Amniotic stem cell (primary cell): ENCODE results near the gene USP9X.
"Not testable (repeated sequence)": the region's sequence is repeated elsewhere in the genome, so short reads cannot be mapped to it uniquely, and the experiment has no call there.

Source experiments
- DNase-seq: peaks from one replicate; lab custom pipeline; 2025; lab: John Stamatoyannopoulos, UW

Gene USP9X

DNA sequence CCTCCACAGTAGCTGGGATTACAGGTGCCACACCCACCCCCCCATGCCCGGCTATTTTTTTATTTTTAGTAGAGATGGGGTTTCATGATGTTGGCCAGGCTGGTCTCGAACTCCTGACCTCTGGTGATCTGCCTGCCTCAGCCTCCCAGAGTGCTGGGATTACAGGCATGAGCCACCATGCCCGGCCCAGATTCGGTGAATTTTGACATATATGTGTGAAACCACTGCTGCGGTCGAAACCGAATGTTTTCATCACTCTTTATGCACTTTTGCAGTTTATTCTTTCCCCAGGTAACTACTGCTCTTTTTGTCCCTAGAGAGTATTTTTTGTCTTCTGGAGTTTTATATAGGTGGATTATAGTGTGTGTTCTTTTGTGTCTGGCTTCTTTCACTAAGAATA lies 101.7 kb downstream of the USP9X start:
- not testable (repeated sequence) for DNase-seq

- no peak for DNase-seq
Measured at GRCh38 chrX:41189156-41189555, 103.9 kb downstream of the USP9X start.

GRCh38 chrX:41192880-41193279 lies 107.6 kb downstream of the USP9X start:
- DNase-seq = no peak

GRCh38 chrX:41198410-41198809 lies 113.2 kb downstream of the USP9X start:
- no peak for DNase-seq

- no peak for DNase-seq
Measured at GRCh38 chrX:41200785-41201184, 115.5 kb downstream of the USP9X start.

DNA sequence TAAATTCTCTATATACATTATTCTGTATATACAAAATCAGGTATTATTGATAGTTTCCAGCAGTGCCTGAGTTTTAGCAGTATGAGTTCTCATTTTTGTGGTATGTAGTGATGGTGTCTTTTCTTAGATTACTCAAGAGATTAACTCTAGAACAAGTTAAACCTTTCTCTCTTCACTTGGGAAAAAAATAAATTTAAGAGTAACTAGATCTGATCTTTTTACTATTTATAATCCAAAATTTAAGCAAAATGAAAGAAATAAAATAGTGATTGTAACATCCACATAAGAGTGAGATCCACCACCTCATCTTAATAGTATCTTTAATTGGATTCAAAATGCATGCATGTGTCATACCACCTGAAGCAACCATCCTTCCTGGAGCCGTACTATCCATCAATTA lies 124.6 kb downstream of the USP9X start:
- no peak for DNase-seq

DNA sequence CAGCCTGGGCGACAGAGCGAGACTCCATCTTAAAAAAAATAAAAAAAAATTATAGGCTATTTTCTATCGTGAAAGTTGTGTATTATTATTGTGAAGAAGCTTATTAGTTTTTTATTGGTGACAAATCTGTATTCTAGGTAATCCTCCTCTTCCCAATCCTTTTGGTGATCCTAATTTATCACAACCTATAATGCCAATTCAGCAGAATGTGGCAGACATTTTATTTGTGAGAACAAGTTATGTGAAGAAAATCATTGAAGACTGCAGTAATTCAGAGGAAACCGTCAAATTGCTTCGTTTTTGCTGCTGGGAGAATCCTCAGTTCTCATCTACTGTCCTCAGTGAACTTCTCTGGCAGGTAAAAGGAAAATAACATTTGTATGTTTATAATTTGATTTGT lies 139.4 kb downstream of the USP9X start:
- no peak for DNase-seq

- DNase-seq = no peak
Measured at GRCh38 chrX:41233988-41234387, 148.7 kb downstream of the USP9X start.

- not testable (repeated sequence) for DNase-seq
Measured at GRCh38 chrX:41234471-41234870, 149.2 kb downstream of the USP9X start.

- DNase-seq = no peak
Measured at GRCh38 chrX:41234962-41235361, 149.7 kb downstream of the USP9X start.

DNA sequence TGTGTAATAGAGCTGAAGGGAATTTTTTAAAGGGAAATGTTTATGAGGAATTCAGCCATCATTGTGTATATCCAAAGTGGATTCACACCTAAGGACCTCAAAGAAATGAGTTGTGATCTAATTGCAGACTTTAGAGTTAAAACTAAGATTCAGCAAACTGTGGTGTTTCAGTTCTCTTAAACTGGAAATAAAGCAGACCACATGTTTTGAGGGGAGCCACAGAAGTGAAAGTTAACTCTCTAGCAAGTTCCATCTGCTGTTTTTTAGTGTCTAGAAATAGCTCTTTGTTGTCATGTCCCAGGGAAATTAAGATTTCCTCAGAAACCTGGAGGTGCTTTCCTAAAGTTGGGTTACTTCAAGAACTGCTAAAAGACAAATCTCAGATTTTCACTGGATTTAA lies 151.4 kb downstream of the USP9X start:
- no peak for DNase-seq

DNA sequence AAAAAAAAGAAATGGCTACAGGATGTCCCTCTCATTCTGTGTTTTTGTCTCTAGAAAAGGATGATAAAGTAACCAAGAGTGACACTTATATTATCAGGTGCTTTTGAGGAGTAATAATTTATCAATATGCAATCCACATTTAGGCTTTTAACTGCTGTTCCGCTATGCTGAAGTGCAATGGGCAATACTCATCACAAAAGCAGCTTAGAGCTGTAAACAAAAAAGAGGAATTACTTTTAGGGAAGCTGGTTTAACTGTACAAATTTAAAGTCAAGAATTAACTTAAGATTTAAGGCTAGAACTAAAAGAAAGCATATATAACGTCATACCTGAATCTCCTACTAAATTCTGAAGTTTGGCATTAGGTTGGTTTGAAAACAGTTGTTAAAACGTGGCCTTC lies 155.3 kb downstream of the USP9X start:
- no peak for DNase-seq

DNA sequence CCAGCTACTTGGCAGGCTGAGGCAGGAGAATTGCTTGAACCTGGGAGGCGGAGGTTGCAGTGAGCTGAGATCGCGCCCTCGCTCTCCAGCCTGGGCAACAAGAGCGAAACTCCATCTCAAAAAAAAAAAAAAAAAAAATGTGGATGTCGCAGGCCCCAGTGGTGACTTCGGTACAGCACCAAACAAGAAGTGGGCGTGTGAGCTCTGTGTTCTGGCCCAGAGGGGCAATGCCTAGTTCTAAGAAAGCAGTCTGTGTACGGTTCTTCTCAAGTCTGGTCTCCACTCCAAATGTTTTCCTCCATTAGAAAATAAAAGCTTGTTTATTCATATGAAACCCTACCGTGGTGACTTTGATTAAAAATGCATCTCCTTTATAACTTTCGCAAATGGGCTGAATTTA lies 156.7 kb downstream of the USP9X start:
- DNase-seq = no peak

GRCh38 chrX:41245641-41246040 lies 160.4 kb downstream of the USP9X start:
- no peak for DNase-seq

DNA sequence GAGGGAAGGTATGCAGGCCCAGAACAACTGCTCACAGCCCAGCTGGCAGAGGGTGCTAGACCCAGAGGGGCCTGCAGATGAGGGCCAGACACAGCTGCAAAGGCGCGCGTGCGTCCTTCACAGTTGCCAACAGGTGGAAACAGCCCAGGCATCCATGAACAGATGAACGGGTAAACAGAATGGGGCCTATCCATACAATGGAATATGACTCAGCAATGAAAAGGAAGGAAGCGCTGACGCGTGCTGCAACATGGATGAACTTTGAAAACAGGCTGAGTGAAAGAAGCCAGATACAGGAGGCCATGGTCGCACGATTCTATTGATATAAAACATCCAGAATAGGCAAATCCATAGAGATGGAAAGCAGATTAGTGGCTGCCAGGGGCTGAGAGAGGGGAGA lies 165.6 kb downstream of the USP9X start:
- DNase-seq = no peak

DNA sequence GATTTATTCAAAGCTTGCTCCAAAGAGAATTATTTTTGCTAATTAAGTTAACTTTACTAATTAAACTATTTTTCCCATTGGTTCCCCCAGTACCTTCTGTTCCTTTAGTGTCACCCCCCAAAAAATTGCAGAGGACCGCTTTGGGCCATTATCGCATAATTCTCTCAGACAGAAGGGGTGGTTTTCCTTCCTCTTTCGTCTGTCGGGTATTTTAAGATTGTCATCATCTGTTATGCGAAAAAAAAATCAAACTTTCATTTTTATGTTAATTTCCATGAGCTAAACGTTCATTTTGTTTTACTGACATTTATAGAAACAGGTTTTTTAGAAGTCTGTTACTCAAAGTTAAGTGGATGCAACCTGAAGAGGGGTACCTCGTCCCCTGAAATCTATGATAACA lies 172.6 kb downstream of the USP9X start:
- no peak for DNase-seq

DNA sequence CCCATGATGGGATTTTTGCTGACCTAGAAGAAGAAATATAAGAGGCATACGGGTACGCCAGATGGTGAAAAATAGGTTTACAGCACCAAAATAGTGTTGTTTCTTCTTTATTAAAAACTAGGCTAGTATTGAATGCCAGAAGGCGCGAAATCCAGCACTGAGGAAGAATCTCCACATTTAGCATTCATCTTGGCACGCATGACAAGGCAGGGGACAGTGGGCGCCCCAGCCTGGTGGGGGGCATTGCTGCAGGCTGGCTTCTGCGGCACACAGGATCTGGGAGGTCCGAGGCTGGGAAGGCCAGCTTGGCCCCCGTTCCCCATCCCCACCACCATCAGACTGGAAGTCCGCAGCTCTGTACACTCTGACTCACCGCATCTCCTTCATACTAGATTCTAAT lies 173.0 kb downstream of the USP9X start:
- no peak for DNase-seq

DNA sequence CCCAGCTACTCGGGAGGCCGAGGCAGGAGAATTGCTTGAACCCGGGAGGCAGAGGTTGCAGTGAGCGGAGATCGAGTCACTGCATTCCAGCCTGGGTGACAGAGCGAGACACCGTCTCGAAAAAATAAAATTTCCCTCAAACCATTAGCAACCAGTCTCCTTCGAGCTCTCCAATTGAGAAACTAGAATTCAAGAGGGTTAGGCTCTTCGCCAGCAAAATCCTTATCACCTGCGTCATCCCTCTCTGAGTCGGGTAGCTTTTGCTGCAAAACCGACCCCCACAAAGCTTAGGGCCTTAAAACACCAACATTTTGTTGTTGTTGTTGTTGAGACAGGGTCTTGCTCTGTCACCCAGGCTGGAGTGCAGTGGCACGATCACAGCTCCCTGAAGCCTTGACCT lies 173.6 kb downstream of the USP9X start:
- no peak for DNase-seq

DNA sequence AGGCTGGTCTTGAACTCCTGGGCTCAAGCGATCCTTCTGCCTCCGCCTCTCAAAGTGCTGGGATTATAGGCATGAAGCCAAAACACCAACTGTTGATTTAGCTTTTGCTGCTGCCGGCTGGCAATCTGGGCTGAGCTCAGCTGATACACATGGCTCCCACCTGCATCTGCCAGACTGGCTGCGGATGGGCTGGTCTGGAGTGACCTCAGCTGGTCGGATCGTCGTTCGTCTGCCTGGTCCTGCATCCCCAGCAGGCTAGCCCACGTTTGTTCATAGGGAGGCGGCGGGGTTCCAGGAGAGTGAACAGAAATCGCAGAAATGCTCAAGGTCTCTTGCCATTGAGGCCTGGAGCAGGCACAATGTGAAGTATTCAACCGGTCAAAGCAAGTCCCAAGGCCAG lies 174.3 kb downstream of the USP9X start:
- DNase-seq = no peak

GRCh38 chrX:41265615-41266014 lies 180.4 kb downstream of the USP9X start:
- no peak for DNase-seq

DNA sequence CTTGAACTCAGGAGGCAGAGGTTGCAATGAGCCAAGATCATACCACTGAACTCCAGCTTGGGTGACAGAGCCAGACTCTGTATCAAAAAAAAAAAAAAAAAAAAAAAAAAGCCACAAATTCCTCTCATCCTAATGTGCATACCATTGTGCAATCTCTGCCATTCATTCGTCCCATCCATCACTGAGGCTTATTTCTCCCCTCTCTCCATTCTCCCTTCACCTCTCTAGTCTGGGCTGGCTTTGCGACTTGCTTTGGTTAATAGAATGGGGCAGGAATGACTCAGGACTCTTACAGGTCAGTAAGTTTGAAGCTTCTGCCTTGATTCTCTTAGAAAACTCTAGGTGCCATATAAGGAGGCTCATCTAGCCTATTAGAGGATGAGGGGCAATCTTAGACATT lies 188.4 kb downstream of the USP9X start:
- DNase-seq = no peak

DNA sequence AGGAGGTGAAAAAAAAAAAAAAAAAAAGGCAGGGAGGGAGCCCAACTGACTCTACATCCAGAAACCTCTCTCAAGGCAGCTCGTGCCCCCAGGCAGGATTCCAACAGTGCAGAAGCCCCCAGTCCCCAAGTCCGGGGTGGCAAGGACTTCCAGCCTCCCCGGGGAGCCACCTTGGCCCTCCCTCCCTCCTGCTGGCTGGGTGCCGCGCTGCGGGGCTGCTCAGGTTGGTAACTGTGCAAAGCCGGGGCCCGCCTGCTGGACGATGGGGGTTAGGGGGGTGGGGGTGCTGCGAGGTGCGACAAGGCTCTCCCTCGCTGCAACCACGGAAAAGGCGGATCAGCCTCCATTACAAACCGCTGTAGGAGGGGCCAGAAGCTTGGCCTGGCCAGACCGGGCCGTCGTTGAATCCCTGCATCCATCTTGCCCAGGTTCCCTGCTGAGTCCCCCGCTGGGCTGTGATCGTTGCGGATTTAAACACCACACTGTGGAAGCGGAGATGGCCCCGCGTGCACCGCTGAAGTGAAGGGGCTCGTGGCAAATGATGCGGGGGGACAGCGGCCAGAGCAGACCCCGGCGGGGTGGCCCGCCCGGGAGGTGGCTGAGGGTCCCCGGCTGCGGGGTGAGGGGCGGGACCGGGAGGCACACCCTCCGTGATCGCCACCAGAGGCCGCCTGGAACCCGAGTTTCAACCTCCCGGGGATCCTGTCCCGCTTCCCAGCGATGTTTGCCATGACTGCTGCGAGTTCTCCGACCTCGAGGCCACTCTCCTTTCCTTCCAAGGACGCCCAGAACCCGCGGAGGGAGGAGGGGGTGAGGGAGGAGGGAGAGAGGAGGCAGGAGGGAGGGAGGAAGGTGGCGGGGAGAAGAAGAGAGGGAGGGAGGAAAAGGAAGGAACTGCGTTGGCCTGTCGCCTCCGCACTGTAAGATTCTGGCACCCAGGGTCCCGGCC lies 190.7 kb downstream of the USP9X start:
- DNase-seq = no peak

- no peak for DNase-seq
Measured at GRCh38 chrX:41276661-41277506, 191.6 kb downstream of the USP9X start.
